Mesenchymal stem cell (in vitro differentiated cells and primary cell): Measurements from ENCODE around the gene PIEZO1.

Source experiments
- DNase-seq: peaks from one replicate; pipeline ENCODE4 v3.0.0-alpha.2; 2013
- H2AFZ ChIP-seq: one replicate; pipeline ENCODE4 v1.6.1; 2013; ENCODE audit warnings: low read depth, mild to moderate bottlenecking, control low read depth, inconsistent platforms, low read length, moderate library complexity
- H2AK5ac ChIP-seq: 2 replicates; pipeline ENCODE4 v1.6.1; 2013; ENCODE audit warnings: low read length, moderate library complexity, mild to moderate bottlenecking, inconsistent platforms; ENCODE audit not compliant: severe bottlenecking
- H2BK120ac ChIP-seq: one replicate; pipeline ENCODE4 v1.6.1; 2013; ENCODE audit warnings: low read depth, mild to moderate bottlenecking, inconsistent platforms, low read length, moderate library complexity
- H2BK12ac ChIP-seq, 2 experiments: one replicate each; pipeline ENCODE4 v1.6.1; 2013; ENCODE audit warnings: inconsistent platforms in 2 of 2, low read length in 2 of 2, mild to moderate bottlenecking in 2 of 2, moderate library complexity in 2 of 2, control low read depth in 1 of 2
- H2BK15ac ChIP-seq: one replicate; pipeline ENCODE4 v1.6.1; 2013; ENCODE audit warnings: mild to moderate bottlenecking, low read depth, inconsistent platforms; ENCODE audit not compliant: poor library complexity, severe bottlenecking
- H2BK5ac ChIP-seq: 2 replicates; pipeline ENCODE4 v1.6.1; 2013; ENCODE audit warnings: low read depth, mild to moderate bottlenecking, low read length, control low read depth, inconsistent platforms; ENCODE audit not compliant: poor library complexity, severe bottlenecking
- H3K14ac ChIP-seq, 2 experiments: one replicate each; pipeline ENCODE4 v1.6.1; 2013; ENCODE audit warnings: inconsistent platforms in 2 of 2, low read length in 2 of 2, control low read depth in 1 of 2, mild to moderate bottlenecking in 1 of 2, moderate library complexity in 1 of 2
- H3K18ac ChIP-seq, 2 experiments: one replicate each; pipeline ENCODE4 v1.6.1; 2013; ENCODE audit warnings: inconsistent platforms in 2 of 2, low read length in 2 of 2, control low read depth in 1 of 2, low read depth in 1 of 2, mild to moderate bottlenecking in 1 of 2
- H3K23ac ChIP-seq, 2 experiments: one replicate each; pipeline ENCODE4 v1.6.1; 2013; ENCODE audit warnings: inconsistent platforms in 2 of 2, low read length in 2 of 2, mild to moderate bottlenecking in 2 of 2, moderate library complexity in 2 of 2, control low read depth in 1 of 2
- H3K27ac ChIP-seq: 2 replicates; pipeline ENCODE4 v1.5.1; 2013; ENCODE audit warnings: mild to moderate bottlenecking, moderate library complexity, low read length, control low read depth, inconsistent platforms; ENCODE audit not compliant: poor library complexity, severe bottlenecking
- H3K27me3 ChIP-seq, 2 experiments: 2 replicates each; pipeline versions ENCODE4 v1.6.1 to v1.7.0; 2013; ENCODE audit warnings: low read length in 2 of 2, mild to moderate bottlenecking in 2 of 2, moderate library complexity in 2 of 2, control low read depth in 1 of 2, inconsistent platforms in 1 of 2; ENCODE audit not compliant: control insufficient read depth in 1 of 2, insufficient read depth in 1 of 2
- H3K36me3 ChIP-seq, 2 experiments: 2 replicates each; pipeline versions ENCODE4 v1.6.1 to v1.7.0; 2013; ENCODE audit warnings: low read length in 2 of 2, control low read depth in 1 of 2, inconsistent platforms in 1 of 2, low read depth in 1 of 2, mild to moderate bottlenecking in 1 of 2; ENCODE audit not compliant: insufficient read depth in 2 of 2, control insufficient read depth in 1 of 2
- H3K4ac ChIP-seq, 2 experiments: one replicate each; pipeline ENCODE4 v1.6.1; 2013; ENCODE audit warnings: inconsistent platforms in 2 of 2, low read length in 2 of 2, mild to moderate bottlenecking in 2 of 2, moderate library complexity in 2 of 2, control low read depth in 1 of 2, low read depth in 1 of 2
- H3K4me1 ChIP-seq: 2 replicates; pipeline ENCODE4 v1.6.1; 2013; ENCODE audit warnings: low read depth, low read length, control low read depth; ENCODE audit not compliant: control insufficient read depth, insufficient read depth
- H3K4me2 ChIP-seq: 2 replicates; pipeline ENCODE4 v1.6.1; 2013; ENCODE audit warnings: low read length, mild to moderate bottlenecking, inconsistent platforms; ENCODE audit not compliant: poor library complexity, severe bottlenecking
- H3K4me3 ChIP-seq, 2 experiments: 2 replicates each; pipeline versions ENCODE4 v1.5.1 to v1.7.0; 2013; ENCODE audit warnings: low read length in 2 of 2, mild to moderate bottlenecking in 2 of 2, control low read depth in 1 of 2, low read depth in 1 of 2; ENCODE audit not compliant: insufficient read depth in 1 of 2
- H3K79me1 ChIP-seq: replicated peaks from 2 replicates; pipeline ENCODE4 v1.6.1; 2013; ENCODE audit warnings: mild to moderate bottlenecking, control low read depth, low read length, inconsistent platforms; ENCODE audit not compliant: poor library complexity, severe bottlenecking
- H3K9ac ChIP-seq: 2 replicates; pipeline ENCODE4 v1.7.0; 2013; ENCODE audit warnings: mild to moderate bottlenecking, low read length, moderate library complexity
- H3K9me3 ChIP-seq: 2 replicates; pipeline ENCODE4 v1.7.0; 2013; ENCODE audit warnings: mild to moderate bottlenecking, low read length; ENCODE audit not compliant: control insufficient read depth
- H4K8ac ChIP-seq: one replicate; pipeline ENCODE4 v1.6.1; 2013; ENCODE audit warnings: inconsistent platforms, mild to moderate bottlenecking, low read length, moderate library complexity
- H4K91ac ChIP-seq: one replicate; pipeline ENCODE4 v1.6.1; 2013; ENCODE audit warnings: mild to moderate bottlenecking, low read length, inconsistent platforms
- WGBS: methylation state at CpG from one replicate; pipeline ENCODE4 v1.1.7; 2013; ENCODE audit warnings: mixed read lengths; 5-methylcytosine and 5-hydroxymethylcytosine counted together

Gene PIEZO1

GRCh38 chr16:88716601-88717001, 68.4 kb downstream of the PIEZO1 start:
- Histone ChIP-seq H3K27ac (no peak overlapping the region), H3K9me3 (no peaks in the 10 kb centered on the region)
- WGBS: 96% methylated on average over 21 of the region's 21 CpGs

GRCh38 chr16:88716201-88716600, 68.8 kb downstream of the PIEZO1 start:
- H3K9ac ChIP-seq: no peak overlapping the region
- H2AFZ ChIP-seq: no peak overlapping the region
- H4K91ac ChIP-seq: no peak overlapping the region
- no peaks in the 10 kb centered on the region for H3K27me3 ChIP-seq
- H3K4me1 ChIP-seq: peaks cover 3% of the 10 kb centered on the region
- H3K23ac ChIP-seq: no peak overlapping the region
- no peak overlapping the region for H2BK5ac ChIP-seq
- H4K8ac ChIP-seq: no peak overlapping the region
- H3K4me2 ChIP-seq: no peak overlapping the region
- H3K79me1 ChIP-seq: peaks cover 19% of the 10 kb centered on the region
- H2AK5ac ChIP-seq: no peak overlapping the region
- no peak overlapping the region for H3K14ac ChIP-seq
- no peak overlapping the region for H2BK15ac ChIP-seq
- H3K4ac ChIP-seq: no peak overlapping the region
- no peak overlapping the region for H2BK12ac ChIP-seq
- H2BK120ac ChIP-seq: no peak overlapping the region
- H3K27ac ChIP-seq: no peak overlapping the region
- H3K4me3 ChIP-seq: no peak overlapping the region
- H3K18ac ChIP-seq: no peak overlapping the region
- H3K36me3 ChIP-seq: peaks cover 78 to 85% of the 10 kb centered on the region in 2 experiments
- no peaks in the 10 kb centered on the region for H3K9me3 ChIP-seq
- WGBS: 98% methylated on average over 15 of the region's 15 CpGs
- no peak for DNase-seq

More at GRCh38 chr16:88716601-88717001, 68.4 kb downstream of the PIEZO1 start:
- no peaks in the 10 kb centered on the region for H3K27me3 ChIP-seq
- no peak overlapping the region for H2BK120ac ChIP-seq
- H3K9ac ChIP-seq: no peak overlapping the region
- peaks cover 3% of the 10 kb centered on the region for H3K4me1 ChIP-seq
- peaks cover 16% of the 10 kb centered on the region for H3K79me1 ChIP-seq
- H3K36me3 ChIP-seq: peaks cover 82 to 85% of the 10 kb centered on the region in 2 experiments
- H2BK15ac ChIP-seq: no peak overlapping the region
- no peak overlapping the region for H2BK12ac ChIP-seq
- no peak overlapping the region for H4K8ac ChIP-seq
- H3K23ac ChIP-seq: no peak overlapping the region
- H3K4me3 ChIP-seq: no peak overlapping the region
- no peak overlapping the region for H4K91ac ChIP-seq
- no peak overlapping the region for H3K14ac ChIP-seq
- H3K18ac ChIP-seq: no peak overlapping the region
- H2AK5ac ChIP-seq: no peak overlapping the region
- no peak for DNase-seq
- H3K4me2 ChIP-seq: no peak overlapping the region
- no peak overlapping the region for H3K4ac ChIP-seq
- H2BK5ac ChIP-seq: no peak overlapping the region
- H2AFZ ChIP-seq: no peak overlapping the region

- Histone ChIP-seq H2AK5ac (no peak overlapping the region), H3K18ac (no peak overlapping the region), H3K9ac (no peak overlapping the region), H4K8ac (no peak overlapping the region), H3K27me3 (no peaks in the 10 kb centered on the region), H2AFZ (no peak overlapping the region), H3K4ac (no peak overlapping the region), H4K91ac (peak overlapping the region; percentile 22), H2BK15ac (no peak overlapping the region), H3K4me3 (no peak overlapping the region), H3K4me1 (peaks cover 5% of the 10 kb centered on the region), H2BK120ac (no peak overlapping the region), H3K14ac (no peak overlapping the region), H3K9me3 (no peaks in the 10 kb centered on the region), H3K36me3 (peaks cover 72 to 85% of the 10 kb centered on the region in 2 experiments), H3K27ac (no peak overlapping the region), H3K4me2 (no peak overlapping the region), H2BK12ac (no peak overlapping the region), H3K79me1 (peaks cover 17% of the 10 kb centered on the region), H3K23ac (no peak overlapping the region), H2BK5ac (no peak overlapping the region)
- no peak for DNase-seq
- WGBS: 94% methylated on average over 54 of the region's 57 CpGs
Measured at GRCh38 chr16:88715312-88716190, 69.5 kb downstream of the PIEZO1 start.

GRCh38 chr16:88714420-88715302, 70.4 kb downstream of the PIEZO1 start:
- Histone ChIP-seq H3K4me2 (no peak overlapping the region), H3K4me1 (peaks cover 5% of the 10 kb centered on the region), H3K23ac (no peak overlapping the region), H3K79me1 (peaks cover 24% of the 10 kb centered on the region), H3K4ac (no peak overlapping the region), H2AFZ (no peak overlapping the region), H2BK5ac (no peak overlapping the region), H2BK120ac (no peak overlapping the region), H2BK12ac (no peak overlapping the region), H2AK5ac (no peak overlapping the region), H3K18ac (no peak overlapping the region), H3K9me3 (no peaks in the 10 kb centered on the region), H3K4me3 (no peak overlapping the region), H4K91ac (no peak overlapping the region), H3K14ac (no peak overlapping the region), H4K8ac (no peak overlapping the region), H3K27ac (no peak overlapping the region), H3K36me3 (peaks cover 65 to 85% of the 10 kb centered on the region in 2 experiments), H3K9ac (no peak overlapping the region), H2BK15ac (peak overlapping the region; percentile 45), H3K27me3 (no peaks in the 10 kb centered on the region)
- 93% methylated on average over 36 of the region's 42 CpGs for WGBS
- DNase-seq: no peak
